Measurements from ENCODE around the gene SUN5. TPM values are rescaled to one million over a fixed set of nuclear protein-coding genes. Genes with fewer than 3 reads are reported as not detected.
"Not testable (repeated sequence)": the region's sequence is repeated elsewhere in the genome, so short reads cannot be mapped to it uniquely, and the experiment has no call there.

The SUN5 gene
- total RNA-seq (not detected), polyA plus RNA-seq (not detected)

DNA sequence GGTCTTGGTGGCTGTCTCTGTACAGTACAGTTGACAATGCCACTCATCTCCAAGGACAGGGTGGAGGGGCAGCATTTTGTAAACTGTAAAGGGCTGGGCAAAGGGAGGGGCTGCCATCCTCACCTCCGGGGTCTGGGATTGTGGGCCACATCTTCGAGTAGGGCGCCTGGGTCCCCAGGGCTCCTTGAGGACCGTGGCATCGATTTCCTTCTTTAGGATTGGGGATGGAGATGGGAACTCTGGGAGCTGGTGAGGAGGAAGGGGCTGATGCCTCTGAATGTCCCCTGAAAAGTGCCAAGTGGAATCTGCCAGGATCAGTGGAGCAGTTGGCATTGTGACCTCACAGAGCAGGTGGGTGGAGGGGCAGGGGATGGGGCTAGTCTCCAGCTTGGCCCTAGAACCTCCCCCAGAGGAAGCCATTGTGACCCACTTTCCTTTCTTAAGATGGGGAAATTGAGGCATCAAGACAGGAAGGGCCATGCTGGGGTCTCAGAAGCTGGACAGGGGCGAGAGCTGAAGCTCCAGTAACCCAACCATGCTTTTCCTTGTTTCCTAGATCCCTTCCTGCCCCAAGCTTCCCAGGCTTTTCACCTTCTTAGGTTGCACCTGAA lies at the start of gene SUN5:
SUN5 (minus strand) TSS at position 293 of the 611 bp plus-strand sequence; CDS start at position 200, 93 bp downstream.
- H3K27ac Mint-ChIP-seq, result peak within 1 kb of the TSS in 1 of 3 donors; percentile 62
- Histone ChIP-seq H3K36me3 (ENCODE audit: control insufficient read depth, insufficient read depth, low read length) (no peaks in the 10 kb centered on the region), H3K27ac (ENCODE audit: insufficient read depth, low read length, poor library complexity, severe bottlenecking) (no peak within 1 kb of the TSS), H3K4me3 (ENCODE audit: low read depth, low read length) (no peak within 1 kb of the TSS), H3K9me3 (ENCODE audit: control insufficient read depth in 2 of 2, low read length in 2 of 2) (peaks cover 2 to 6% of the 10 kb centered on the region in 2 experiments), H3K4me1 (ENCODE audit: control insufficient read depth, insufficient read depth, low read length, poor library complexity, severe bottlenecking) (no peaks in the 10 kb centered on the region), H3K27me3 (ENCODE audit: control insufficient read depth, insufficient read depth, low read length) (no peaks in the 10 kb centered on the region)
- peaks cover 0 to 4% (median 1%) of the 10 kb centered on the region in 7 donors for H3K9me3 Mint-ChIP-seq
- H3K4me1 Mint-ChIP-seq, result peaks cover 0 to 28% (median 14%) of the 10 kb centered on the region in 4 donors
- no peak within 1 kb of the TSS for H3K4me3 Mint-ChIP-seq
- H3K36me3 Mint-ChIP-seq, result no peaks in the 10 kb centered on the region
- DNase-seq, result no peak
- H3K27me3 Mint-ChIP-seq, result no peaks in the 10 kb centered on the region
- ATAC-seq (ENCODE audit: low read depth in 2 of 2), result no peak

- ATAC-seq (ENCODE audit: low read depth in 2 of 2) (no peak), DNase-seq (no peak)
- no peaks in the 10 kb centered on the region for H3K4me1 ChIP-seq (ENCODE audit: control insufficient read depth, insufficient read depth, low read length, poor library complexity, severe bottlenecking)
- H3K27ac ChIP-seq (ENCODE audit: insufficient read depth, low read length, poor library complexity, severe bottlenecking), result no peak within 1 kb of the TSS
- no peak within 1 kb of the TSS for H3K4me3 ChIP-seq (ENCODE audit: low read depth, low read length)
- Mint-ChIP-seq H3K27me3 (no peaks in the 10 kb centered on the region), H3K4me3 (no peak within 1 kb of the TSS), H3K4me1 (peaks cover 0 to 5% (median 0%) of the 10 kb centered on the region in 4 donors), H3K9me3 (peaks cover 0 to 2% (median 0%) of the 10 kb centered on the region in 7 donors), H3K36me3 (no peaks in the 10 kb centered on the region), H3K27ac (peak within 1 kb of the TSS in 1 of 3 donors; percentile 45)
- H3K27me3 ChIP-seq (ENCODE audit: control insufficient read depth, insufficient read depth, low read length), result no peaks in the 10 kb centered on the region
- no peaks in the 10 kb centered on the region for H3K9me3 ChIP-seq (ENCODE audit: control insufficient read depth in 2 of 2, low read length in 2 of 2)
- no peaks in the 10 kb centered on the region for H3K36me3 ChIP-seq (ENCODE audit: control insufficient read depth, insufficient read depth, low read length)
Observed at GRCh38 chr20:33053291-33054106, 49.3 kb upstream of the SUN5 start, which contains the start of gene BPIFB3. BPIFB3 (plus strand) TSS chr20:33053903; CDS start chr20:33055436, 1,533 bp downstream.

GRCh38 chr20:33051333-33051732 lies 47.1 kb upstream of the SUN5 start:
- Histone ChIP-seq H3K27me3 (ENCODE audit: control insufficient read depth, insufficient read depth, low read length) (no peaks in the 10 kb centered on the region), H3K4me3 (ENCODE audit: low read depth, low read length) (no peak overlapping the region), H3K27ac (ENCODE audit: insufficient read depth, low read length, poor library complexity, severe bottlenecking) (no peak overlapping the region), H3K4me1 (ENCODE audit: control insufficient read depth, insufficient read depth, low read length, poor library complexity, severe bottlenecking) (no peaks in the 10 kb centered on the region), H3K9me3 (ENCODE audit: control insufficient read depth in 2 of 2, low read length in 2 of 2) (no peaks in the 10 kb centered on the region), H3K36me3 (ENCODE audit: control insufficient read depth, insufficient read depth, low read length) (no peaks in the 10 kb centered on the region)
- peaks cover 0 to 6% (median 0%) of the 10 kb centered on the region in 7 donors for H3K9me3 Mint-ChIP-seq
- H3K36me3 Mint-ChIP-seq, result peaks cover 2% of the 10 kb centered on the region
- H3K4me3 Mint-ChIP-seq, result no peak overlapping the region
- H3K27me3 Mint-ChIP-seq, result no peaks in the 10 kb centered on the region
- H3K27ac Mint-ChIP-seq, result peak overlapping the region in 2 of 3 donors; percentile 56 to 75
- peaks cover 0 to 5% (median 0%) of the 10 kb centered on the region in 4 donors for H3K4me1 Mint-ChIP-seq
- ATAC-seq (ENCODE audit: low read depth in 2 of 2) (no peak), DNase-seq (no peak)

DNA sequence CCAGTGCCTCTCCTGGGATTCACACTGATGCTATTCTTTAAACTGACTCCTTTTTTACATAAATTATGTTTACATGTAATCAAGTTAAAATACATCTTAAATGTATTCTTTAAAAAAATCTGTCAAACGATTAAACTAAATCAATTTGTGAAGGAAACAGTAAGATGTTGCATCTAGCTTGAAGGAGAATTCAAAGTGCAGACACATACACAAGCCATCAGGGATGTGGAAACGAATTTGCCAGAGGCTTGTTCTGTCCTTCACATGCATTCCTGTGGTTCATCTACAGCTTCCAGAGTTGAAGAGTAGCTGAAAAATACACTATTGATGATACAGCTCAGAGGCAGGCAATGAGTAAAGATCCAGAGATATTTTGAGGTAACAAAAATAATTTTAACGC lies 42.2 kb upstream of the SUN5 start:
- peaks cover 0 to 11% (median 5%) of the 10 kb centered on the region in 7 donors for H3K9me3 Mint-ChIP-seq
- no peak overlapping the region for H3K27ac ChIP-seq (ENCODE audit: insufficient read depth, low read length, poor library complexity, severe bottlenecking)
- H3K4me1 Mint-ChIP-seq, result peaks cover 0 to 2% (median 0%) of the 10 kb centered on the region in 4 donors
- no peak for DNase-seq
- no peak overlapping the region for H3K4me3 ChIP-seq (ENCODE audit: low read depth, low read length)
- H3K4me1 ChIP-seq (ENCODE audit: control insufficient read depth, insufficient read depth, low read length, poor library complexity, severe bottlenecking), result no peaks in the 10 kb centered on the region
- no peaks in the 10 kb centered on the region for H3K36me3 ChIP-seq (ENCODE audit: control insufficient read depth, insufficient read depth, low read length)
- no peak overlapping the region for H3K27ac Mint-ChIP-seq
- peaks cover 4% of the 10 kb centered on the region for H3K36me3 Mint-ChIP-seq
- H3K27me3 Mint-ChIP-seq, result no peaks in the 10 kb centered on the region
- H3K4me3 Mint-ChIP-seq, result no peak overlapping the region
- no peak for ATAC-seq (ENCODE audit: low read depth in 2 of 2)
- peaks cover 5% of the 10 kb centered on the region in 2 experiments for H3K9me3 ChIP-seq (ENCODE audit: control insufficient read depth in 2 of 2, low read length in 2 of 2)
- no peaks in the 10 kb centered on the region for H3K27me3 ChIP-seq (ENCODE audit: control insufficient read depth, insufficient read depth, low read length)

- not testable (repeated sequence) for H3K27ac ChIP-seq (ENCODE audit: insufficient read depth, low read length, poor library complexity, severe bottlenecking); H3K4me3 ChIP-seq (ENCODE audit: low read depth, low read length); H3K36me3 ChIP-seq (ENCODE audit: control insufficient read depth, insufficient read depth, low read length); H3K9me3 ChIP-seq (ENCODE audit: control insufficient read depth in 2 of 2, low read length in 2 of 2); H3K4me1 ChIP-seq (ENCODE audit: control insufficient read depth, insufficient read depth, low read length, poor library complexity, severe bottlenecking); H3K27me3 Mint-ChIP-seq; DNase-seq; H3K36me3 Mint-ChIP-seq; H3K4me1 Mint-ChIP-seq; H3K27me3 ChIP-seq (ENCODE audit: control insufficient read depth, insufficient read depth, low read length); H3K4me3 Mint-ChIP-seq; ATAC-seq (ENCODE audit: low read depth in 2 of 2)
- H3K27ac Mint-ChIP-seq, result peak overlapping the region in 1 of 3 donors; percentile 43
- peaks cover 0 to 11% (median 5%) of the 10 kb centered on the region in 7 donors for H3K9me3 Mint-ChIP-seq
Observed at GRCh38 chr20:33045129-33045721, 41.0 kb upstream of the SUN5 start.

GRCh38 chr20:33043731-33044181 lies 39.5 kb upstream of the SUN5 start:
- H3K4me1 ChIP-seq (ENCODE audit: control insufficient read depth, insufficient read depth, low read length, poor library complexity, severe bottlenecking), result no peaks in the 10 kb centered on the region
- DNase-seq (no peak), ATAC-seq (ENCODE audit: low read depth in 2 of 2) (no peak)
- Mint-ChIP-seq H3K27me3 (peaks cover 5% of the 10 kb centered on the region), H3K36me3 (peaks cover 4% of the 10 kb centered on the region), H3K4me3 (no peak overlapping the region), H3K27ac (no peak overlapping the region), H3K4me1 (no peaks in the 10 kb centered on the region), H3K9me3 (peaks cover 0 to 11% (median 5%) of the 10 kb centered on the region in 7 donors)
- H3K27ac ChIP-seq (ENCODE audit: insufficient read depth, low read length, poor library complexity, severe bottlenecking), result no peak overlapping the region
- peaks cover 5% of the 10 kb centered on the region in 2 experiments for H3K9me3 ChIP-seq (ENCODE audit: control insufficient read depth in 2 of 2, low read length in 2 of 2)
- no peaks in the 10 kb centered on the region for H3K27me3 ChIP-seq (ENCODE audit: control insufficient read depth, insufficient read depth, low read length)
- no peaks in the 10 kb centered on the region for H3K36me3 ChIP-seq (ENCODE audit: control insufficient read depth, insufficient read depth, low read length)
- no peak overlapping the region for H3K4me3 ChIP-seq (ENCODE audit: low read depth, low read length)

DNA sequence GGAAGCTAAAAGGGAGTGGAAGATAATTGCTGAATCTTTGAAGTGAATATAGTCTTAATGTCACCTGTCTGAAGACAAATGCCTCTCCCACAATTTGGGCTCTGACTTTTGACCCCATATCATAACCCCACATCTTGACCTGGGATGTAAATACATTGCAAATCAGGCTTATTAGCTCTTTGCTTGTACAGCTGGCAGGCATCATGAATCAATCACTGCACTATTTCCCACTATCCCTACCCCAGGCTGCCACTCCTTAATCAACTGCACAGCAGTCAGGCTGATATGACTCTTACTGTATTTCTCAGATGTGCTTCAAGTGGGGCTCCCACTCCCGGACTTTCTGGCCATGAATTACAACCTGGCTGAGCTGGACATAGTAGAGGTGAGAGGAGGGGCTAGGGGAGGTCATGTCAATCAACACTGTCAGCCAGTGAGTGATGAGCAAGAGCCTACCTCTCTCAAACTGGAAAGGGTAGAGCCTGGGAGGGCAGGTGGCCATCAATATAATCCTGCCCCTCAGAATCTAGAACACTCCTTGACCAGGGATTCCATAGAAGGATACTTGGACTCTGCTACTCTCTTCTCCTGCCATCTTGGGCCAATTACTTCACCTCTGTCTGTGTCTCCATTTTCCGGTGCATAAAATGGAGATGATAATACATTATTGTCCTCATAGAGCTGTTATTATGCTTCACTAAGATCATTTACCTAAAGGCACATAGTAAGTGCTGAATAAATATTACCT lies 38.9 kb upstream of the SUN5 start:
- ATAC-seq (ENCODE audit: low read depth in 2 of 2) (no peak), DNase-seq (no peak)
- Mint-ChIP-seq H3K27me3 (peaks cover 5% of the 10 kb centered on the region), H3K27ac (peak overlapping the region in 1 of 3 donors; percentile 38), H3K4me1 (peaks cover 0 to 1% (median 0%) of the 10 kb centered on the region in 4 donors), H3K36me3 (peaks cover 4% of the 10 kb centered on the region), H3K9me3 (peaks cover 0 to 11% (median 5%) of the 10 kb centered on the region in 7 donors), H3K4me3 (no peak overlapping the region)
- Histone ChIP-seq H3K4me1 (ENCODE audit: control insufficient read depth, insufficient read depth, low read length, poor library complexity, severe bottlenecking) (no peaks in the 10 kb centered on the region), H3K27me3 (ENCODE audit: control insufficient read depth, insufficient read depth, low read length) (no peaks in the 10 kb centered on the region), H3K9me3 (ENCODE audit: control insufficient read depth in 2 of 2, low read length in 2 of 2) (peaks cover 5% of the 10 kb centered on the region in 2 experiments), H3K4me3 (ENCODE audit: low read depth, low read length) (no peak overlapping the region), H3K27ac (ENCODE audit: insufficient read depth, low read length, poor library complexity, severe bottlenecking) (no peak overlapping the region), H3K36me3 (ENCODE audit: control insufficient read depth, insufficient read depth, low read length) (no peaks in the 10 kb centered on the region)
